OCI-M1 (cell line): ENCODE results near the gene BIRC6.
"Not testable (repeated sequence)": the region's sequence is repeated elsewhere in the genome, so short reads cannot be mapped to it uniquely, and the experiment has no call there.

Experiments
- DNase-seq: peaks from one replicate; lab custom pipeline; 2025; lab: John Stamatoyannopoulos, UW

Gene BIRC6

DNA sequence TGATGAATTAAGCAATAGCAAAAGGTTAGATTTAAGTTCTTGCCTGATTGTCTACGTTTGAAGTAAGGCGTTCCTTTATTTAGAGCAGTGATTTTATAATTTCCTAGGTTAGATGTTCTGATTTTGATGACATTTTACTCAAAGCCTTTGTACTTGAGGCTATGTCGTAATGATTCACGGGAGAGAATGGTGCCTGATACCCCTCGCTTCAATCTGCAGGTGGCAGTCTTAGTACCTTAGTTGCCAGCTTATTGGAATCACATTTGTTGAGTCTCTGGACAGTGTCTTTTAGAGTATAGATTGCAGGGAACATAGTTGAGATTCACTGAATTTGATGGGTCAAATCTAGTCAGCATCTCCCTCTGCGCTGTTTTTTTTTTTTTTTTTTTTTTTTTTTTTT lies 89.5 kb downstream of the BIRC6 start:
- DNase-seq = no peak

GRCh38 chr2:32450851-32451250 lies 94.0 kb downstream of the BIRC6 start:
- no peak for DNase-seq

DNA sequence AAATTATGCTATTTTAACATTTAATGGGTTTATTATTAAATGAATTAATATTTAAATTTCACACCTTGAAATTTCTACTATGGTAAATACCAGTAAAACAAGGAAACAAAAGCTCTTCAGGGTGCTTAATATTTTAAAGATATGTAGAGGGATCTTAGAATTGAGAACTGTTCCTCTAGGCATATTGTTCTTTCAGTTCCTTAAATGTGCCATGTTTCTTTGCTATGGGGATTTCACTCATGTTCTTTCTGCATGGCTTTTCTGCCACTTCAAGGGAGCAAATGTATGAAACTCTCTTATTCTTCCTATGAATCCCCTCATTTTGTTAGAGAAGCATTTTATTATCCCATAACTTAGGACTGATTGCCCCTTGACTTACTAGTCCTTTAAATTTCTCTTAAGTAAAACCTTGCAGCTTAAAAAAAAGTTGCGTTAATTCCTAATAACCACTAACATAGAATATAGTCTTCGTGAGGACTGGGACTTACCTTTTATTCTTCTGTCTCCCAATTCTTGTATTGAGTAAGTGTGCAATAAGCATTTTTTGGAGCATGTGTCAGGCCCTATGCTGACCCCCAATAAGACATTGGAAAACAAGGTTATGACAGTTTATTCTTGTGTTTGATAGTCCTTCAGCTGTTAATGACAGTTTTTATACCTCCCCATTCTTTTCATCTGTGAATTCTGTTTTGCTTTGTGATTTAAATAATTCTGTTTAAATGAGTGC lies 95.7 kb downstream of the BIRC6 start:
- no peak for DNase-seq

GRCh38 chr2:32453242-32454062 lies 96.6 kb downstream of the BIRC6 start:
- DNase-seq = no peak

DNA sequence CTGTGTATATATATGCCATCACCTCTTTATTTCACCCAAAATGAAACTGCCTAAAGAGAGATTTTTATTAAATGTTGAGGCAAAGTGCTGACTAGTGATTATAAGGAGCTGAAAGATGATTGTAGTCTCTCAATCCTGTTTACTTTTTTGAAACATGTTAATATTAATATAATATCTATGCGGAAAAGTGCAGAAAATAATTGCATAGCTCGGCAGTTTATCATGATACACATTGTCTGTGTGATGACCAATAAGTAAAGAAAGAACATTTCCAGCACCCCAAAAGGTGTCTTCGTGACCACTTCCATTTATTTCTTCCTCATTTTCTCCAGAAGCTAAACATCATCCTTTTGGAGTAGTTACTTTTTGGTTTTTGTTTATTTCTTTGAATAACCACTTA lies 99.0 kb downstream of the BIRC6 start:
- DNase-seq = no peak

DNA sequence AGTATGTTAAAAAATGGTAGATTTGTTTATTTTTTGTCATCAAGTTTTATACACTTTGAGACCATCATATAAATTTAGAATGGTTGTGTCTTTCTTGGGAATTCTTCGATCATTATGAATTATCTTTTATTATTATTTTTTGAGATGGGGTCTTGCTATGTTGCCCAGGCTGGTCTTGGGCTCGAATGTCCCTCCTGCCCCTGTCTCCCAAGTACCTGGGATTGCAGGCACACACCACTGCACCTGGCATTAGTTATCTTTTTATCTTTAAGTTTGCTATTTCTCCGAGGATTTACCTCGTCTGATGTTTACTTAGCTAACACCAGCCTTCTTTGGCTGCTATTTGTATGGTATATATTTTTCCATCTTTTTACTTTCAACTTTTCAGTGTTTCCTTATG lies 100.0 kb downstream of the BIRC6 start:
- no peak for DNase-seq

GRCh38 chr2:32457814-32458213 lies 101.0 kb downstream of the BIRC6 start:
- DNase-seq = no peak

DNA sequence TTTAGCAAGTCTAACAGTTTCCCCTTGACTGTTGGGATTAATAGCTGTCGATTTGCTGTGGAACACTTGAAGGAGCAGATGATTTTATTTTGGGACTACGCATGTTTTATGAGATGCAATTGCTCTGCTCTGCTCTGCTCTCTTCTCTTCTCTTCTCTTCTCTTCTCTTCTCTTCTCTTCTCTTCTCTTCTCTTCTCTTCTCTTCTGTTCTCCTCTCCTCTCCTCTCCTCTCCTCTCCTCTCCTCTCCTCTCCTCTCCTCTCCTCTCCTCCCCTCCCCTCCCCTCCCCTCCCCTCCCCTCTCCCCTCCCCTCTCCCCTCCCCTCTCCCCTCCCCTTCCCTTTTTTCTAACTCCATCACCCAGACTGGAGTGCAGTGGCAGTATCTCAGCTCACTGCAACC lies 104.0 kb downstream of the BIRC6 start:
- DNase-seq = not testable (repeated sequence)

- no peak for DNase-seq
Measured at GRCh38 chr2:32463110-32463509, 106.3 kb downstream of the BIRC6 start.

DNA sequence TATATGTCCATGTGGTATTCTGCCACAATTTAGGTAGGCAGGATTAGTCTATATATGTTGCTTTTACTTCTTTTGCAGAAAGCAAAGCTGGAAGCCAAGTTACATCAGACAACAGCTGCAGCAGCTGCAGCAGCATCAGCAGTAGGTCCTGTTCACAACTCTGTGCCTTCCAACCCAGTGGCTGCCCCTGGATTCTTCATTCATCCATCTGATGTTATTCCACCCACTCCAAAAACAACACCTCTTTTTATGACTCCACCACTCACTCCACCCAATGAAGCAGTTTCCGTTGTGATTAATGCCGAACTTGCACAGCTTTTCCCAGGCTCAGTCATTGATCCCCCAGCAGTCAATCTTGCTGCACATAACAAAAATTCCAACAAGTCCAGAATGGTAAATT lies 107.6 kb downstream of the BIRC6 start:
- no peak for DNase-seq

DNA sequence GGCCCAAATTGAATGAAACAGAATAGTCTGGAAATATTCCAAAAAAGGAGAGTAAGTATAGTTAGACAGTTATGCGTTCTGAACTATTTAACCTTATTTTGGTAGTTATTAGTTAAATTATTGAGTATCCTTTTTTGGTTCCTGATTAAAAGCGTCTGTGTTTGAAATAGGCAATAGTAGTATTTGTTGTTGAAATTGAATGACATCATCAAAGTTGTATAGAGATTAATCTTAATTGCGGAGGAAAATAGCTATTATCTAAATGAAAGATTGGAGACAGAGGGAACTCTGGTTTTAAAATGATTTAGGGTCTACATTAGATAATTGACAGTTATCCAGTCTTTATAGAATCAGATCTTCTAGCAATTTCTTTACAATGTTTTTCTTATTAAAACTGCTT lies 115.8 kb downstream of the BIRC6 start:
- DNase-seq = no peak

GRCh38 chr2:32474381-32474780 lies 117.6 kb downstream of the BIRC6 start:
- DNase-seq = no peak

DNA sequence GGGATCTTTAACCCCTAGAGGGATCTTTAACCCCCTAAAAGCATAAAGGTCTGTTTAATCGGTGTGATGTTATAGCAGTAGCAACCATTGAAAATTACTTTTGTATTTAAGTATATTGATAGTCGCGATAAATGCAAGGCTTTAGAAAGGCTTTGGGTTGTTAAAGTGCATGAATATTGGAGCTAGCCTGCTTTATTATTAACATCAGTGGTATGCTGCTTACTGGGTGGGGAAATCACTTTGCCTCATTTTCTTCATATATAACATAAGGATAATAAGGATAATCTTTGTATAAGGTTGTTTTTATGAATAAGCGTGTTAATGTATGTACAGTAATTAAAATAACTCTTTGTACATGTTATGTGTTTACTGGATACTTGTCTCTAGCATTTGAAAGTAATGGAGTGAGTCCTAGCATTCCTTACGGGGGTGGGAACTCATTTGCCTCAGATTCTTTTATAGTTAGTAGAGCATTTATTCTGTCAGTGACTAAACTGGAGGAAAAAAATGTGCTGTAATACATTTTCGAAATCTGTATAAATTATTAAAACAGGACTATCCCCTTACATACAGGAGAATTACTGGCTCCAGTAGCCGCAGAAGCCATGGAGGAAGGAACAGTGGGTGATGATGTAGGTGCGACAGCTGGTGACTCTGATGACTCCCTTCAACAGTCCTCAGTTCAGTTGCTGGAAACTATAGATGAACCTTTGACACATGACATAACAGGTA lies 122.2 kb downstream of the BIRC6 start:
- no peak for DNase-seq

DNA sequence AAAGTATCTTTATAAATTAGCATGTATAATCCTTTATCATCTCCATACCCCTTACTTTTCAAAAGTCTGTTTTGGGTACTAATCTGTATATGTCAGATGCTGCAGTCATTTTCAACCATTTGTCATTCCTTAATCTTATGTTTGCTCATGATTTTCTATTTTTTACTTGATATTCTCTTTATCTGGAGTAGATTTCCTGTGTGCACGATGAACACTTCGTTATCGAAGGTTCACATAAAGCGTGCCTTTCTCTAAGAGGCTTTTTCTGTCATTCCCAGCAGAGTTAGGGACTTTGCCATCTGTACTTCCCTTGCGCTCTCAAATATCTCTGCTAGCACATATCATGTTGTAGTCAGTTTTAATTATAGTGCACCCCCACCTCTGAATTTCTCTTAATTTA lies 123.2 kb downstream of the BIRC6 start:
- DNase-seq = peak; percentile 66

DNA sequence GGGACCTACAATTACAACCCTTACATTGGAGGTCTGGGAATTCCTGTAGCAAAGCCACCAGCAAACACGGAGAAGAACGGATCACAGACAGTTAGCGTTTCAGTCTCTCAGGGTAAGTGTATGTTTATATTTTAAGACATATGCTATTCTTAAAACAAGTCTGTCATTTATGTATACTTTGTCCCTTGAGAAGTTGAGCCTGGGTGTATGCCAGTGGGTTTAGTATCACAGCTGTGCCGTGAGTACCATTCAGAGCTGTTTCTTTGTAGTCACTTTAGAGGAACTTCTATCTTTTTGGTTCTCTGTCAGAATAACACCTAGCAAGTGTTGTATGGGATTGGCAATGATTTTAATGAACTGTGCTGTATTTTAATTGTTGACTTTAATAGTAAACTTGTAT lies 125.6 kb downstream of the BIRC6 start:
- no peak for DNase-seq

- DNase-seq = peak; percentile 83
Measured at GRCh38 chr2:32484937-32485336, 128.1 kb downstream of the BIRC6 start.

- DNase-seq = no peak
Measured at GRCh38 chr2:32485399-32485798, 128.6 kb downstream of the BIRC6 start.

DNA sequence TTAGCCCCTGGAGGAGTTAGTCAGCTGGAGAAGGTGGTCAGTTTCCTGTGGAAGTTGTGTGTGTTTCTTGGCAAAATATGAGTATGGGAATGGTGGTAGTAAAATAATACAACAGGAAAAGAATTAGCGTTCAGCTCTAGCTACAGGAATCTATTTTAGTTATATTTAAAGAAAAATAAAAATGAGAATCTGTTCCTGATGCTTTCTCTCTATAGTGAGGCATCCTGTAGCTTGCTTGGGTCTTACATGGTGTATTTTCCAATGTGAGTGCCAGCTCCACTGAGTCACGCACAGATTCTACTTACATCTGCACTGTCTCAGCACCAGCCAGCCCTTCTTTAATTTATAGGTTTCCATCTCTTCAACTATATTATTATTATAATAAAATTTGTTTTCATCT lies 132.2 kb downstream of the BIRC6 start:
- no peak for DNase-seq

DNA sequence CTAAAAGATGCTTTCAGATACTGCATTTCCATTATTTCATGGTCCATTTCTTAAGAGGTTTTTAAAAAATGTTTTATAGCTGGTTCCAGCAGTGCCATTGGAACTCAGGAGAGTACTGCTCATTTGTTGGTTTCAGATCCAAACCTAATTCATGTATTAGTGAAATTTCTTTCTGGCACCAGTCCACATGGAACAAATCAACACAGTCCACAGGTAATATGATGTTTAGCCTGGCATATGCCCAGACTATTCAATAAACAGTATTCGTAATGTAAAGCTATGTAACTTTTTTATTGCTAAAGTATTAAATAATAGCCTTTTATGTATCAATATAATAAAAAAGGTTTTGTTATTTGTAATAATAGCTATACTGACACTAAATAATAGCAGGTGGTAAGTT lies 134.5 kb downstream of the BIRC6 start:
- no peak for DNase-seq

DNA sequence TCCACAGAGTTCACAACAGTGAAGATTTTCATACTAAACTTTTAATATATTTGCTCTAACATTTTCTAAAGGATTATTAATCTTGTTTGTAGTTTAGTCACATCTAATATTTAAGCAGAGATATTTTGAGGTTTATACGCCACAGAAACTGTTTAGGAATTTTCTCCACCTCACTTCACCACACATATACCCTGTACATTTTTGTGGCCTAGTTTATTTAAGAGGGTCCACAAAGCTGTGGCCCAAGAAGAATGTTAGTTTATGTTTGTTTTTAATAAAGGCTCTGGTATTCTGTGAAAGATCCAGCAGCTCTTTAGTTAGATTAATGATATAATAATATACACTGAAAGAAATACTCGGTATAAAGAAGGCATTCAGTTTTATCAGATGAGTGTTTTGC lies 138.3 kb downstream of the BIRC6 start:
- DNase-seq = no peak

DNA sequence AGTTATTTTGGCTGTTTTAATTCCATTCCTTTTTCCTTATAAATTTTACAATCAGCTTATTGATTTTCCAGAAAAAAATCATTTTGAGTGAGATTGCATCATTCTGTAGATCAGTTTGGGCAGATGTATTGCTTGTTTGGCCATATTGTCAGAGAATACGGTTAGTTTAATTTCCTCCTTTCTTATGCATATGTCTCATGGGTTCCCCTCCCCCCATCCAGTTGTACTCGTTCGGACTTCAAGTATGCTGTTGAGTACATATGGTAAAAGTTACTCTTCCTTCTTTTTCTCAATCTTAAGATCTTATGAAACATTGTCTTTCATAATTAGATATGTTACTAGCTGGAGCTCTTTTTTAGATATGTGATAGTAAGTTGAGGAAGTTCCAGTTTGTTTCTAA lies 139.8 kb downstream of the BIRC6 start:
- peak; percentile 33 for DNase-seq

GRCh38 chr2:32498306-32498705 lies 141.5 kb downstream of the BIRC6 start:
- DNase-seq = no peak

- DNase-seq = no peak
Measured at GRCh38 chr2:32502941-32503340, 146.1 kb downstream of the BIRC6 start.
